SU-DHL-6 (cell line): ENCODE results near the gene TMC1.

ENCODE experiments used
- H2AFZ ChIP-seq: fragments of 200-600 bp; sonication (generic); 2 replicates; pipeline ENCODE4 v1.6.1; 2014; ENCODE audit warnings: low read depth, mild to moderate bottlenecking, moderate library complexity, mixed read lengths, antibody characterized with exemption, low read length; ENCODE audit not compliant: severe bottlenecking
- H3F3A ChIP-seq: fragments of 200-600 bp; shearing (Covaris generic); 2 replicates; pipeline ENCODE4 v1.6.0; 2016; ENCODE audit warnings: antibody characterized with exemption, mild to moderate bottlenecking; ENCODE audit not compliant: insufficient read depth
- H3K27ac ChIP-seq: fragments of 200-600 bp; sonication (generic); 2 replicates; pipeline ENCODE4 v1.5.1; 2016; ENCODE audit warnings: low read depth, mild to moderate bottlenecking, low read length, moderate library complexity, mixed read lengths
- H3K27me3 ChIP-seq: fragments of 200-600 bp; sonication (generic), shearing (Covaris generic); 2 replicates; pipeline ENCODE4 v1.6.0; 2014; ENCODE audit warnings: mild to moderate bottlenecking, low read length
- H3K36me3 ChIP-seq: fragments of 200-600 bp; sonication (generic); 2 replicates; pipeline ENCODE4 v1.6.1; 2014; ENCODE audit warnings: mild to moderate bottlenecking, low read length, mixed read lengths
- H3K4me2 ChIP-seq: fragments of 300-600, 200-600 bp; shearing (Covaris generic), sonication (generic); 2 replicates; pipeline ENCODE4 v1.6.0; 2014; ENCODE audit warnings: low read length, low read depth, mild to moderate bottlenecking; ENCODE audit not compliant: poor library complexity, severe bottlenecking
- H3K4me3 ChIP-seq: fragments of 200-600 bp; sonication (generic); 2 replicates; pipeline ENCODE4 v1.5.1; 2014; ENCODE audit warnings: antibody characterized with exemption, low read length, mild to moderate bottlenecking, mixed read lengths; ENCODE audit not compliant: insufficient read depth, poor library complexity, severe bottlenecking
- H3K79me2 ChIP-seq: fragments of 200-600 bp; sonication (generic); 2 replicates; pipeline ENCODE4 v1.6.1; 2014; ENCODE audit warnings: mild to moderate bottlenecking, low read length, moderate library complexity; ENCODE audit not compliant: insufficient read depth
- H3K9ac ChIP-seq: fragments of 200-600 bp; sonication (generic); 2 replicates; pipeline ENCODE4 v1.7.0; 2014; ENCODE audit warnings: mild to moderate bottlenecking, low read length
- H3K9me2 ChIP-seq: fragments of 200-600 bp; sonication (generic); replicated peaks from 2 replicates; pipeline ENCODE4 v1.6.1; 2014; ENCODE audit warnings: low read length; ENCODE audit not compliant: insufficient read depth
- H3K9me3 ChIP-seq: fragments of 200-600 bp; sonication (generic); 2 replicates; pipeline ENCODE4 v1.6.1; 2014; ENCODE audit warnings: low read length, mixed read lengths; ENCODE audit not compliant: insufficient read depth
- H4K20me1 ChIP-seq: fragments of 200-600 bp; sonication (generic); 2 replicates; pipeline ENCODE4 v1.6.1; 2014; ENCODE audit warnings: low read depth, mild to moderate bottlenecking, antibody characterized with exemption, low read length, moderate library complexity, mixed read lengths
- EZH2phosphoT487 ChIP-seq: fragments of 200-600 bp; sonication (generic), shearing (Covaris generic); conservative IDR thresholded peaks from 2 replicates; pipeline ENCODE4 v1.6.1; 2018; ENCODE audit warnings: mild to moderate bottlenecking, antibody characterized with exemption, low read length, moderate library complexity, mixed read lengths
- TF ChIP-seq, protein P1 (sequence below): fragments of 200-600 bp; sonication (generic); IDR thresholded peaks from one replicate; pipeline ENCODE4 v1.5.1; 2017; ENCODE audit warnings: antibody characterized with exemption, mild to moderate bottlenecking, low read length, moderate library complexity; ENCODE audit not compliant: insufficient read depth, poor library complexity, severe bottlenecking

Gene TMC1

DNA sequence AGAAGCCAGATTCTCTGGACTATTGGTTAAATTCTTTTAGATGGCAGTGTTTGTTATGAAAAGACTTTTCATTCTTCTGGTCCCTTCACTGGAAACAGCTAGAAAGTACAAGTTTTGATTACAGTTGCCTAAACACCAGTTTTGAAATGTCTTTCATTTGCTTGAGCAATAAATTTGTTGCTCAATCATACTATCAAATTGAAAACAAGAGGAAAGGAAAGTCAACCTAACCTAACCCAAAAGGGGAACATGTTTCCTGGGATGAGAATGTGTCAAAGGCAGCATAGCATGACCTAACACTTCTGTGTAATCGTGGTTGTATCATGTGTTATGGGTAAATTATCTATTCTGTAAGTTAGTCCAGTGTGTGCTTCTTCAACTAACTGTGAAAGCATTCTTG lies 213.2 kb downstream of the TMC1 start:
- TF ChIP-seq EZH2phosphoT487 = no peak
- TF ChIP-seq, protein P1, sequence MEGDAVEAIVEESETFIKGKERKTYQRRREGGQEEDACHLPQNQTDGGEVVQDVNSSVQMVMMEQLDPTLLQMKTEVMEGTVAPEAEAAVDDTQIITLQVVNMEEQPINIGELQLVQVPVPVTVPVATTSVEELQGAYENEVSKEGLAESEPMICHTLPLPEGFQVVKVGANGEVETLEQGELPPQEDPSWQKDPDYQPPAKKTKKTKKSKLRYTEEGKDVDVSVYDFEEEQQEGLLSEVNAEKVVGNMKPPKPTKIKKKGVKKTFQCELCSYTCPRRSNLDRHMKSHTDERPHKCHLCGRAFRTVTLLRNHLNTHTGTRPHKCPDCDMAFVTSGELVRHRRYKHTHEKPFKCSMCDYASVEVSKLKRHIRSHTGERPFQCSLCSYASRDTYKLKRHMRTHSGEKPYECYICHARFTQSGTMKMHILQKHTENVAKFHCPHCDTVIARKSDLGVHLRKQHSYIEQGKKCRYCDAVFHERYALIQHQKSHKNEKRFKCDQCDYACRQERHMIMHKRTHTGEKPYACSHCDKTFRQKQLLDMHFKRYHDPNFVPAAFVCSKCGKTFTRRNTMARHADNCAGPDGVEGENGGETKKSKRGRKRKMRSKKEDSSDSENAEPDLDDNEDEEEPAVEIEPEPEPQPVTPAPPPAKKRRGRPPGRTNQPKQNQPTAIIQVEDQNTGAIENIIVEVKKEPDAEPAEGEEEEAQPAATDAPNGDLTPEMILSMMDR = no peak
- Histone ChIP-seq H3K27me3 (no peaks in the 10 kb centered on the region), H4K20me1 (no peaks in the 10 kb centered on the region), H3K79me2 (no peaks in the 10 kb centered on the region), H3K9ac (no peak overlapping the region), H3K9me2 (no peaks in the 10 kb centered on the region), H3K9me3 (no peaks in the 10 kb centered on the region), H2AFZ (no peak overlapping the region), H3K36me3 (no peaks in the 10 kb centered on the region), H3F3A (no peaks in the 10 kb centered on the region), H3K4me2 (no peak overlapping the region), H3K4me3 (no peak overlapping the region), H3K27ac (no peak overlapping the region)

DNA sequence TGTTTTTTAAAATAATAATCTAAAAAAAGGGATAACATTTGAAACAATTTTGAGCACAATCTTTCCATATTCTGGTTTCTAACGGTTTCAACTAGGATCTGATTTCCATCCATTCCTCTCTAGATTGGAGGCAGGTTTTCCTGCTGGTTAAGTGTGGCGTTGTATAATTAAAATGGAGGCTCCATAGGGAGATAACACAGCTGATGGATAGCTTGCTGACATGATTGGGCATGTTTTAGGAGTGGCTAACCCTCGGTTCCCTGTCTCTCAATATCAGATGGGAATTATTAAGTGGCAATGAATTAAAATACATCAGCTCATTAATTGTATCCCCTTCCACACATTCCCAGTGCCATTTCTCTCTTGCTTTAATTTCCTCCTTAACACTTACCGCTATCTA lies 222.4 kb downstream of the TMC1 start:
- Histone ChIP-seq H3F3A (no peaks in the 10 kb centered on the region), H2AFZ (no peak overlapping the region), H3K9me3 (no peaks in the 10 kb centered on the region), H3K4me2 (no peak overlapping the region), H4K20me1 (no peaks in the 10 kb centered on the region), H3K27ac (no peak overlapping the region), H3K9ac (no peak overlapping the region), H3K36me3 (no peaks in the 10 kb centered on the region), H3K27me3 (no peaks in the 10 kb centered on the region), H3K79me2 (no peaks in the 10 kb centered on the region), H3K4me3 (no peak overlapping the region), H3K9me2 (no peaks in the 10 kb centered on the region)
- TF ChIP-seq, protein P1 = no peak
- TF ChIP-seq EZH2phosphoT487 = no peak

DNA sequence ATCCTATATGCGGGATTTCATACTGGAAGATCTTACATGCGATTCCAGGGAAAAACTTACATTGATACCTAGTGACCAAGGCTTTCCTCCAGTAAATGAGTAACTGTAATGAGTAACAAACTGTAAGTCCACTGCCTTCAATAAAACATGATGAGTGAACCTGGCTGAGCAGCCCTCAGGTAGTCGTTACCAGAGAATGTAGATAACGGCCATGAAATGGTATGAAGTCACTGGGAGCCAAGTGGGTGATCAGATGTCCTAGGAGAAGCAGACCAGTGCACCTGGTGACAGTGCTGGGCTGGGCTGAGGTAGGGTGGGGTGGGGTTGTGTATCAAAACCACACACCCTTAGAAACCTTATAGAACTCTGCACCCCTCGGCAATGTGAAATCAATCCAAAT lies 227.9 kb downstream of the TMC1 start:
- Histone ChIP-seq H3K4me3 (no peak overlapping the region), H3K27me3 (no peaks in the 10 kb centered on the region), H4K20me1 (no peaks in the 10 kb centered on the region), H3K79me2 (no peaks in the 10 kb centered on the region), H3K4me2 (no peak overlapping the region), H3K9me2 (no peaks in the 10 kb centered on the region), H3K9me3 (no peaks in the 10 kb centered on the region), H3F3A (no peaks in the 10 kb centered on the region), H2AFZ (no peak overlapping the region), H3K36me3 (no peaks in the 10 kb centered on the region), H3K9ac (no peak overlapping the region), H3K27ac (no peak overlapping the region)
- TF ChIP-seq EZH2phosphoT487 = no peak
- TF ChIP-seq, protein P1 = no peak
